Thyroid gland (tissue), 4 donors: ENCODE results near the gene AKAP6. TPM values are rescaled to one million over a fixed set of nuclear protein-coding genes. Genes with fewer than 3 reads are reported as not detected.

ENCODE experiments used
- DNase-seq, 2 donors: peaks; one replicate each; pipeline ENCODE4 v3.0.0-alpha.2; 2019
- H3K27ac ChIP-seq, 3 donors: fragments of 200-600 bp; sonication (generic); 1 replicate in 2 of 3; 2 replicates in 1 of 3; pipeline ENCODE4 v1.5.1; 2016 to 2019; ENCODE audit warnings: mild to moderate bottlenecking in 1 of 3, moderate library complexity in 1 of 3
- H3K27me3 ChIP-seq: fragments of 200-600 bp; sonication (generic); one replicate; pipeline ENCODE4 v1.5.1; 2019
- H3K36me3 ChIP-seq, 2 donors: fragments of 200-600 bp; sonication (generic); one replicate each; pipeline ENCODE4 v1.5.1; 2016 to 2019
- H3K4me1 ChIP-seq, 2 donors: fragments of 200-600 bp; sonication (generic); one replicate each; pipeline ENCODE4 v1.5.1; 2017 to 2019
- H3K4me3 ChIP-seq, 3 donors: fragments of 200-600 bp; sonication (generic); replicated peaks in 1 of 3; 1 replicate in 2 of 3; 2 replicates in 1 of 3; pipeline ENCODE4 v1.5.1; 2016; ENCODE audit warnings: mild to moderate bottlenecking in 1 of 3
- H3K9me3 ChIP-seq: fragments of 200-600 bp; sonication (generic); one replicate; pipeline ENCODE4 v1.5.1; 2017
- POLR2A ChIP-seq, 2 donors: fragments of 450-650 bp; IDR thresholded peaks; one replicate each; pipeline ENCODE4 v1.6.1; 2017; ENCODE audit warnings: antibody characterized with exemption in 2 of 2, mild to moderate bottlenecking in 2 of 2, moderate library complexity in 1 of 2
- WGBS, 2 donors: methylation state at CpG; one replicate each; pipeline ENCODE4 v1.1.5; 2017; 5-methylcytosine and 5-hydroxymethylcytosine counted together
- intact Hi-C: fragments of 100-400 bp; cut with DNase I; formaldehyde crosslinking; loops from one replicate; pipeline ENCODE4 v1.15.1; 2023
- total RNA-seq, 4 donors: library from RNA; depleted of rRNA; stranded (reverse); fragments of >200 nt; gene quantifications; one replicate each; pipeline ENCODE4 v1.2.3, GENCODE V29; 2016
- TF ChIP-seq, protein P1 (sequence below), 6 experiments: fragments of 200-600 bp in 3 of 6; fragments of 450-650 bp in 3 of 6; sonication (generic) in 3 of 6; IDR thresholded peaks; one replicate each; pipeline ENCODE4 v1.5.1; 2016 to 2019; ENCODE audit warnings: antibody characterized with exemption in 6 of 6, mild to moderate bottlenecking in 2 of 6, inconsistent platforms in 1 of 6, moderate library complexity in 1 of 6

AKAP6 gene
- total RNA-seq, 4 donors from 2014 or later: 13.0 to 34.5 (median 22.7) TPM

DNA sequence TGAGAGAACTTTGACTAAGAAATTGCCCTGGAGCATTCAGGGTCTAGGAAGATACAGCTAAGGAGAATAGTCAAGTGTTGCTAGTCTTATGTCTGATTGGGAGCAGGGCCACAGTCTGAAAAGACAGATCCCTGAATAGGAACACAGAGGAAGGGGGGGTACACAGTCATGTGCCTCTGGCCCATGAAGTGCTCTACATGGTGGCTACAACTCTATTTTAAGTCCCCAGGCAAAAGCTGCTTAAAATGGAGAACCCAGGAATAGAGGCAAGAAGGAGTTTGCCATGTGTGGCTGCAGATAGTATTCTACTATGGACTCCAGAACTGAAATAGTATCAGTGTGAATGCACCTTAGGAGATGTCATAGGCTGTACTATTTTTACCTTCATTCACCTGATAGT, 491.6 kb downstream of the AKAP6 start:
- intact Hi-C loops: no loop called here
- Histone ChIP-seq H3K36me3 (no peaks in the 10 kb centered on the region), H3K4me1 (no peaks in the 10 kb centered on the region), H3K4me3 (no peak overlapping the region), H3K27me3 (no peaks in the 10 kb centered on the region), H3K27ac (no peak overlapping the region), H3K9me3 (no peaks in the 10 kb centered on the region)
- DNase-seq: no peak
- TF ChIP-seq, protein P1, sequence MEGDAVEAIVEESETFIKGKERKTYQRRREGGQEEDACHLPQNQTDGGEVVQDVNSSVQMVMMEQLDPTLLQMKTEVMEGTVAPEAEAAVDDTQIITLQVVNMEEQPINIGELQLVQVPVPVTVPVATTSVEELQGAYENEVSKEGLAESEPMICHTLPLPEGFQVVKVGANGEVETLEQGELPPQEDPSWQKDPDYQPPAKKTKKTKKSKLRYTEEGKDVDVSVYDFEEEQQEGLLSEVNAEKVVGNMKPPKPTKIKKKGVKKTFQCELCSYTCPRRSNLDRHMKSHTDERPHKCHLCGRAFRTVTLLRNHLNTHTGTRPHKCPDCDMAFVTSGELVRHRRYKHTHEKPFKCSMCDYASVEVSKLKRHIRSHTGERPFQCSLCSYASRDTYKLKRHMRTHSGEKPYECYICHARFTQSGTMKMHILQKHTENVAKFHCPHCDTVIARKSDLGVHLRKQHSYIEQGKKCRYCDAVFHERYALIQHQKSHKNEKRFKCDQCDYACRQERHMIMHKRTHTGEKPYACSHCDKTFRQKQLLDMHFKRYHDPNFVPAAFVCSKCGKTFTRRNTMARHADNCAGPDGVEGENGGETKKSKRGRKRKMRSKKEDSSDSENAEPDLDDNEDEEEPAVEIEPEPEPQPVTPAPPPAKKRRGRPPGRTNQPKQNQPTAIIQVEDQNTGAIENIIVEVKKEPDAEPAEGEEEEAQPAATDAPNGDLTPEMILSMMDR (IDR thresholded peaks at IDR 0.05): no peak
- TF ChIP-seq POLR2A (IDR thresholded peaks at IDR 0.05): no peak

GRCh38 chr14:32821964-32822653, 493.0 kb downstream of the AKAP6 start:
- no peaks in the 10 kb centered on the region for H3K36me3 ChIP-seq
- WGBS, 2 donors: 95 to 96% methylated on average over 7 of the region's 7 CpGs

DNA sequence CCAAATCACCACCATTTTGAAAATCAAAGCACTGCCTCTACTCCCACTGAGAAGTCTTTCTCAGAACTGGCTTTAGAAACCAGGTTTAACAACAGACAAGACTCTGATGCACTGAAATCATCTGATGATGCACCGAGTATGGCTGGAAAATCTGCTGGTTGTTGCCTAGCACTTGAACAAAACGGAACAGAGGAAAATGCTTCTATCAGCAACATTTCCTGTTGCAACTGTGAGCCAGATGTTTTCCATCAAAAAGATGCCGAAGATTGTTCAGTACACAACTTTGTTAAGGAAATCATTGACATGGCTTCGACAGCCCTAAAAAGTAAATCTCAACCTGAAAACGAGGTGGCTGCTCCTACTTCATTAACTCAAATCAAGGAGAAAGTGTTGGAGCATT, 494.6 kb downstream of the AKAP6 start:
- Histone ChIP-seq H3K27me3 (no peaks in the 10 kb centered on the region), H3K36me3 (no peaks in the 10 kb centered on the region), H3K4me1 (no peaks in the 10 kb centered on the region), H3K9me3 (no peaks in the 10 kb centered on the region), H3K4me3 (no peak overlapping the region), H3K27ac (no peak overlapping the region)
- TF ChIP-seq, protein P1 (IDR thresholded peaks at IDR 0.05): no peak
- DNase-seq: no peak
- intact Hi-C loops: no loop called here
- 71 to 81% methylated on average over 5 of the region's 5 CpGs for WGBS, 2 donors

More at GRCh38 chr14:32821964-32822653, 493.0 kb downstream of the AKAP6 start:
- Histone ChIP-seq H3K4me3 (no peak overlapping the region), H3K4me1 (no peaks in the 10 kb centered on the region), H3K9me3 (no peaks in the 10 kb centered on the region), H3K27me3 (no peaks in the 10 kb centered on the region), H3K27ac (no peak overlapping the region)
- intact Hi-C loops: no loop called here
- no peak for DNase-seq
- no peak for TF ChIP-seq POLR2A (IDR thresholded peaks at IDR 0.05)
- TF ChIP-seq, protein P1 (IDR thresholded peaks at IDR 0.05): no peak

DNA sequence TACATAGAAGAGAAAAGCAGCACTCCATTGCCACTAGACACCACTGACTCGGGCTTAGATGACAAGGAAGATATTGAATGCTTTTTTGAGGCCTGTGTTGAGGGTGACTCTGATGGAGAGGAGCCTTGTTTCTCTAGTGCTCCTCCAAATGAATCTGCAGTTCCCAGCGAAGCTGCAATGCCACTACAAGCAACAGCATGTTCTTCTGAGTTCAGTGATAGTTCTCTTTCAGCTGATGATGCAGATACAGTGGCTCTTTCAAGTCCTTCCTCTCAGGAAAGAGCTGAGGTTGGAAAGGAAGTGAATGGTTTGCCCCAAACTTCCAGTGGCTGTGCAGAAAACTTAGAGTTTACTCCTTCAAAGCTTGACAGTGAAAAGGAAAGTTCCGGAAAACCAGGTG, 495.1 kb downstream of the AKAP6 start:
- no peak for TF ChIP-seq POLR2A (IDR thresholded peaks at IDR 0.05)
- TF ChIP-seq, protein P1 (IDR thresholded peaks at IDR 0.05): no peak
- no peaks in the 10 kb centered on the region for H3K4me1 ChIP-seq
- intact Hi-C loops: no loop called here
- no peak overlapping the region for H3K27ac ChIP-seq
- H3K27me3 ChIP-seq: no peaks in the 10 kb centered on the region
- no peak for DNase-seq
- H3K36me3 ChIP-seq: no peaks in the 10 kb centered on the region
- 78 to 82% methylated on average over 3 of the region's 3 CpGs for WGBS, 2 donors
- H3K4me3 ChIP-seq: no peak overlapping the region
- H3K9me3 ChIP-seq: no peaks in the 10 kb centered on the region

DNA sequence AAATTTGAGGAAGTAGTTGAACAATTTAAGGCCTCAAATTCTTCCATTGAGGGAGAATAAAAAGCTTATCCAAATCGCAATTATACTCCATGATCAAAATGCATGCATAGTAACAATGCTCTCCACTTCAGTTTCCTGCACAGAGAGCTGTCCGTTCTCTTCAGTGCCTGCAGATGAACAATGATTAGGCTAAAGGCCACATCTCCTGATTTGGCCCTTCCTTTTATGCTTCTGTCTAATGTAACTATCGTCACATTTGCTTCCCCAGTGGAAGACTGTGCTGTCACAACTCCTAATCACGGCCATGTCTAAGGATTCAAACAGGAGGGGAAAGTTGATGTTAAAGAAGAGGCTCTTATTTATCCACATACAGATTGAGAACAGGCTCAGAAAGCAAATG, 496.0 kb downstream of the AKAP6 start:
- no peak for DNase-seq
- Histone ChIP-seq H3K4me1 (no peaks in the 10 kb centered on the region), H3K9me3 (no peaks in the 10 kb centered on the region), H3K4me3 (no peak overlapping the region), H3K27me3 (no peaks in the 10 kb centered on the region), H3K36me3 (no peaks in the 10 kb centered on the region), H3K27ac (no peak overlapping the region)
- 77 to 82% methylated on average over 4 of the region's 4 CpGs for WGBS, 2 donors
- TF ChIP-seq POLR2A (IDR thresholded peaks at IDR 0.05): no peak
- TF ChIP-seq, protein P1 (IDR thresholded peaks at IDR 0.05): no peak
- intact Hi-C loops: no loop called here
